Glutamatergic neuron (in vitro differentiated cells): ENCODE measurements around the gene APOL4. TPM values are rescaled to one million over a fixed set of nuclear protein-coding genes. Genes with fewer than 3 reads are reported as not detected.
"Not testable (repeated sequence)": the region's sequence is repeated elsewhere in the genome, so short reads cannot be mapped to it uniquely, and the experiment has no call there.

Source experiments
- DNase-seq: peaks from one replicate; pipeline ENCODE4 v3.0.0; 2022
- H3K27ac Mint-ChIP-seq: one replicate; pipeline ENCODE4 v1.8.0; 2020; ENCODE audit warnings: mild to moderate bottlenecking, mixed read lengths, inconsistent platforms; ENCODE audit not compliant: unreplicated experiment
- H3K27me3 Mint-ChIP-seq: one replicate; pipeline ENCODE4 v1.8.0; 2020; ENCODE audit warnings: mild to moderate bottlenecking, moderate library complexity, mixed read lengths, inconsistent platforms; ENCODE audit not compliant: unreplicated experiment
- H3K36me3 Mint-ChIP-seq: one replicate; pipeline ENCODE4 v1.8.0; 2020; ENCODE audit warnings: mild to moderate bottlenecking, mixed read lengths, inconsistent platforms; ENCODE audit not compliant: unreplicated experiment
- H3K4me1 Mint-ChIP-seq: one replicate; pipeline ENCODE4 v1.8.0; 2020; ENCODE audit warnings: mild to moderate bottlenecking, low read depth, mixed read lengths, inconsistent platforms; ENCODE audit not compliant: unreplicated experiment
- H3K4me3 Mint-ChIP-seq: one replicate; pipeline ENCODE4 v1.8.0; 2020; ENCODE audit warnings: mild to moderate bottlenecking, mixed read lengths, inconsistent platforms; ENCODE audit not compliant: unreplicated experiment
- H3K9me3 Mint-ChIP-seq: one replicate; pipeline ENCODE4 v1.8.0; 2020; ENCODE audit warnings: mild to moderate bottlenecking, moderate library complexity, mixed read lengths, inconsistent platforms; ENCODE audit not compliant: unreplicated experiment
- total RNA-seq: library from RNA; stranded (reverse); fragmentation: NEBNext Ultra II Directional; extraction: Animal tissue kit (Norgen Biotek cat#: 25700); gene quantifications from one replicate; pipeline ENCODE4 v1.2.1, GENCODE V29; 2021; ENCODE audit not compliant: unreplicated experiment
- TF ChIP-seq, protein P1 (sequence below): fragments of 200-600 bp; sonication (generic); IDR thresholded peaks from one replicate; pipeline ENCODE4 v1.5.0; 2021; ENCODE audit not compliant: partially characterized antibody, unreplicated experiment

APOL4 gene
- total RNA-seq, 1 donor from 2014 or later = not detected

DNA sequence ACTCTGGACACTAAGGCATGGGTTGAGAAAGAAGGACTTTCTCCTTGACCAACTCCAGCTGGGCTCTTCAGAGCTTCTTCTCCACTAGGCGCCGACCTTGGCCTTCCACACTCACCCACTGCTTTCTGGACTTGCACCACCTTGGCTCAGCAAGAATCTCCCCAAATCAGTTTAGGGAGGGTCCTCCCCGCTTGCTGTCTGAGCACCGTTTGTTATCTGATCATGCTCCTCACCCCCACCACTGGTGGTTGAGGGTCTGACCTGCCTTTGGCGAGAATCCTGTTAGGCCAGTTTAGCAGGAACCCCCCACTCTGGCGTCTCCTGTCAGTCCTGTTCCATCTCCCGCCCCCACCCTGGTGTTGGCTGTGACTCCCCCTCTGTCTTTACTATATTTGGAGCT is 27.3 kb upstream of the APOL4 start:
- Mint-ChIP-seq H3K4me1 (no peaks in the 10 kb centered on the region), H3K36me3 (no peaks in the 10 kb centered on the region), H3K27ac (no peak overlapping the region), H3K27me3 (no peaks in the 10 kb centered on the region), H3K9me3 (peaks cover 2% of the 10 kb centered on the region), H3K4me3 (no peak overlapping the region)
- TF ChIP-seq, protein P1, sequence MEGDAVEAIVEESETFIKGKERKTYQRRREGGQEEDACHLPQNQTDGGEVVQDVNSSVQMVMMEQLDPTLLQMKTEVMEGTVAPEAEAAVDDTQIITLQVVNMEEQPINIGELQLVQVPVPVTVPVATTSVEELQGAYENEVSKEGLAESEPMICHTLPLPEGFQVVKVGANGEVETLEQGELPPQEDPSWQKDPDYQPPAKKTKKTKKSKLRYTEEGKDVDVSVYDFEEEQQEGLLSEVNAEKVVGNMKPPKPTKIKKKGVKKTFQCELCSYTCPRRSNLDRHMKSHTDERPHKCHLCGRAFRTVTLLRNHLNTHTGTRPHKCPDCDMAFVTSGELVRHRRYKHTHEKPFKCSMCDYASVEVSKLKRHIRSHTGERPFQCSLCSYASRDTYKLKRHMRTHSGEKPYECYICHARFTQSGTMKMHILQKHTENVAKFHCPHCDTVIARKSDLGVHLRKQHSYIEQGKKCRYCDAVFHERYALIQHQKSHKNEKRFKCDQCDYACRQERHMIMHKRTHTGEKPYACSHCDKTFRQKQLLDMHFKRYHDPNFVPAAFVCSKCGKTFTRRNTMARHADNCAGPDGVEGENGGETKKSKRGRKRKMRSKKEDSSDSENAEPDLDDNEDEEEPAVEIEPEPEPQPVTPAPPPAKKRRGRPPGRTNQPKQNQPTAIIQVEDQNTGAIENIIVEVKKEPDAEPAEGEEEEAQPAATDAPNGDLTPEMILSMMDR = no peak
- no peak for DNase-seq

DNA sequence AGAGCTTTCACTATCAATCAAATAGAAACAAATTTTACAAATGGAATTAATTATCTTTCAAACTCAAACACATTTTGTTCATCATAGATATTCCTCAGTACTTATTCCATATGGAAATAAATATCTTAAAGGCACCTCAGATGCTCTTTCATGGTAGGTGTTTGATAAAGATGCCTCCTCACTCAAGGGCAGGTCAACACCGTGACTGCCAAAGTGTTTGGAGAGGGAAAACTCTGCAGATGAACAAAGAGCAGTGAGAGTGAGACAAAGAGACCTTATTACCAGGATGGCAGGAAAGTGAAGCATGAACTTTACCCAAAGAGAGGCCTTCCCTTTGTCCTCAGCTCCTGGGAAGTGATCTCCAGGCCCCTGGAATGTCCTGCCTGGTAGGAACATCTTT is 26.8 kb upstream of the APOL4 start:
- not testable (repeated sequence) for H3K4me1 Mint-ChIP-seq, H3K27me3 Mint-ChIP-seq, H3K27ac Mint-ChIP-seq, DNase-seq, H3K4me3 Mint-ChIP-seq, H3K9me3 Mint-ChIP-seq, H3K36me3 Mint-ChIP-seq

DNA sequence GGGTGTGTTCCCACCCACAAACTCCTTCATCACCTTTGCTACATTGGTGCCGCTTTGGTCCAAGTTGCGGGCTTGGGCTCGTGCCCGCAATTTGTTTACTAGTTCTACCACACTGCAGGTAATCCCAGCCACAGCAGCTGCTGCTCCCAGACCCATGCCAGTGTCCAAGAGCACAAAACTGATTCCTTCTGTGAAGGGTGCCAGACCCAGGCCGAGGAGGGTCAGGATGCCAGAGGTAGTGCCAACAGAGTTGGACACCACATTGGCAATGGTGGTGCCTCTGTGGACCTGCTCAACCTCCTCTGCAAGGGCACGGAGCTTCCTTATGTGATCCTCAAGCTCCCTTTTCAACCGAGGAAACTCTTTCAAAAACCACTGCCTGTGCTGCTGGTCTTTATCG is 26.2 kb upstream of the APOL4 start:
- H3K27me3 Mint-ChIP-seq = no peaks in the 10 kb centered on the region
- no peak for DNase-seq
- no peak overlapping the region for H3K27ac Mint-ChIP-seq
- H3K4me3 Mint-ChIP-seq = no peak overlapping the region
- peaks cover 3% of the 10 kb centered on the region for H3K9me3 Mint-ChIP-seq
- H3K4me1 Mint-ChIP-seq = no peaks in the 10 kb centered on the region
- TF ChIP-seq, protein P1 = no peak
- H3K36me3 Mint-ChIP-seq = no peaks in the 10 kb centered on the region

DNA sequence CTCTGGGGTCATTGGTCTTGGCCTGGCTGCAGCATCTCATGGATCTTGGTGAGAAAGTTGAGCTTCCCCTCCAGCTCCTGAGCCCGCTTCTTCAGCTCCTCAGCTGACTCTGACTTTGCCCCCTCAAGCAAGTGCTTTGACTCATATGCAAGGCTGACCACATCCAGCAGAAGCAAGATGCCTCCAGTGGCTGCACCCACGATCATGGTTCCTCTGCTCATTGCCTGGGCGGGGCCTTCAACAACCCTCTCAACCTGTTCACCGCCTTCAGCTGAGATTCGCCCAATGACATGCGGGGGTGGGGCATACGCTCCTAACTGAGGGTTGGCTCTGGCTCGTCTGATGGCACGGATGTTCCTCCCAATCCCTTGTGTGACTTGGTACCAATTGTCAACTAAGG is 25.8 kb upstream of the APOL4 start:
- Mint-ChIP-seq H3K36me3 (no peaks in the 10 kb centered on the region), H3K27me3 (no peaks in the 10 kb centered on the region), H3K4me1 (no peaks in the 10 kb centered on the region), H3K27ac (no peak overlapping the region), H3K4me3 (no peak overlapping the region), H3K9me3 (peaks cover 5% of the 10 kb centered on the region)
- DNase-seq = no peak
- TF ChIP-seq, protein P1 = no peak

DNA sequence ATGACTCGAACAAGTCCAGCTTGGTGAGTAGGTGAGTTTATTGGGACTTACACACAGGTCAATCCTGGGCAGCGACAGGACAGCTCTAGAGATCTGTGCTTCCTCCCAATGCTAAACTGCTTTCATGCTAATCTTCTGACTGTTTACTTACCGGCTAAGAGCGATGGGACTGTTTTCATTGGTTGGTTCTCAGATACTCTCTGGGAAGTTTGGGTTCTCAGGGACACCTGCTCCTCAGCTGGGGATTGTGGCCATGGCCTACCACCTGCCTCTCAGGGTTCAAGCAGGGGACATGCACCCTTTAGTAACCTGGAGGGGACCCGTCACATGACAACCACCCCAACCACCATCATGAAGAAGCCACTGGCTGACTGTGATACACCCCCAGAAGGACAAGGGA is 24.6 kb upstream of the APOL4 start:
- Mint-ChIP-seq H3K4me1 (peaks cover 2% of the 10 kb centered on the region), H3K9me3 (peaks cover 5% of the 10 kb centered on the region), H3K27ac (no peak overlapping the region), H3K27me3 (no peaks in the 10 kb centered on the region), H3K4me3 (no peak overlapping the region), H3K36me3 (no peaks in the 10 kb centered on the region)
- DNase-seq = no peak
- TF ChIP-seq, protein P1 = no peak
